RKO (cell line): ENCODE data around the gene HSD11B1.
A peak's percentile ranks its signal among the peaks of the same experiment; 100 is the strongest.
"Not testable (repeated sequence)": the region's sequence is repeated elsewhere in the genome, so short reads cannot be mapped to it uniquely, and the experiment has no call there.

Source experiments
- DNase-seq: peaks from one replicate; pipeline ENCODE4 v3.0.0-alpha.2; 2016; ENCODE audit warnings: low spot score

HSD11B1 gene

DNA sequence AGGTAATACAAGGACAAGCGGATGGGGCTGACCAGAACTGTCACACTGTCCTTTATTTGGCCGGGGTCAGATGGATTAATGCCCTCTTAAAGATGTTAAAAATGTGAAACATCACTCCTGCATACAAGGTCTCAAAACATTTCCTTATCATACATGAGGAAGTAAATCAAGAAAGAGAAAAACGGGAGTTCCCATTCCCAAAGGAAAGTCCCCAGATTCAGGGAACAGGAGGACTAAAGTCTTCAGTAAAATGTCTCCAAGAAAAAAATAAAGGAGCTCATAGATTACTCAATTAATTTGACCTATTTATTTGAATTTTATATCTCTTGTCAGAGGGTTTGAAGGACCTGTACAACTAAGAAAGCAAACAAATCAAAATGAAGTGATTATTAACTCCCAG lies 13.4 kb upstream of the HSD11B1 start:
- DNase-seq = no peak

DNA sequence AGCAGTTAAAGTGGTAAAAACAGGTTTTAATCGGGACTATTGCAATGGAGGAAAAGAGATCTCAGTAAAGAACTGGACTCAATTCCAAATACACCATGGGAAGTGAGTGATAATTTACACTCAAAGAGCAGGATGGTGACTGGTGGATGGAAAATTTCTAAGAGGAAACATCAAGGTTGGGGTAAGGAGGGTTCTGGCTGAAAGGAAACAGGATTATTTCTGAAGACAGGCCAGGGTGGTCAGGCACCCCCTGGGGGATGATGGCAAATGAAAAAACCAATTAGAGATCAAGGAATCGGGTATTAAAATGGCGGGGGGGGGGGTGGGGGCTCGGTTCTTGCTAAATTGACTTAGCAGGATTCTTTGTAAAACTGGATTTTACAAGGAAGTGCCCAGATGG lies 12.3 kb upstream of the HSD11B1 start:
- peak; percentile 30 for DNase-seq

DNA sequence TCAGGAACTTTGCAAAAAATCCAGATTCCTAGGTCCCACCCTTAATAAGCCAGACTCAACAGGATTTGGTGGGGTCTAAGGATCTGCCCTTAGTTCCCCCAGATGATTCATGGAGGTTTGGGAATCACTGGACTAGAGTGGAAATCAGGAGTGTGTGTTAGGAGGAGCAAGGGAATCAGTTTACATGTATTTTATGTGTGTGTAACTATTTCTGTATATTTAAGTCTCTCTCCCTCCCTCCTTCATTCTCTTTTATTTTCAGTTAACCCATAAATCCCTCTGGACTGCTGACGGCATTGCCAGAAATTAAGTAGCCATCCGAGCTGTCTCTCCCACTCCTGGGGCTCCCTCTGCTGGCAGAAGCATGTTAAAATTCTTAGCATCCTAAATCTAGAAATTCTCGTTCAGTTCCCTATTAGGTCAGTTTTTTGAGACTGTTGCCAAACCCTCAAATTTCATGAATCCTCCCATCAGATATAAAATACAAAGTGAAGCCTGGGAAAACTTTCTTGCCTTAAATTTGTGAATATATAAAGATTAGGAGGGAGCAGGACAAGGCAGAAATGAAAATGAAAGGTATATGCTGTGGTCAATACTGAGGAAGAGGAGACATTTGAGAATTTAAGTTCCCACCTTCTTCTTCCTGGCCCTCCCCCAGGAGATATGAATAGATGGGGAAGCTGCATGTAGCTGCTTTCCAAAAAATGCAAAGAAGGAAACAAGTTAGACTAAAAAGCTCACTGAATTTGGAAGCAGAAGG lies 11.7 kb upstream of the HSD11B1 start:
- DNase-seq = peak; percentile 88

DNA sequence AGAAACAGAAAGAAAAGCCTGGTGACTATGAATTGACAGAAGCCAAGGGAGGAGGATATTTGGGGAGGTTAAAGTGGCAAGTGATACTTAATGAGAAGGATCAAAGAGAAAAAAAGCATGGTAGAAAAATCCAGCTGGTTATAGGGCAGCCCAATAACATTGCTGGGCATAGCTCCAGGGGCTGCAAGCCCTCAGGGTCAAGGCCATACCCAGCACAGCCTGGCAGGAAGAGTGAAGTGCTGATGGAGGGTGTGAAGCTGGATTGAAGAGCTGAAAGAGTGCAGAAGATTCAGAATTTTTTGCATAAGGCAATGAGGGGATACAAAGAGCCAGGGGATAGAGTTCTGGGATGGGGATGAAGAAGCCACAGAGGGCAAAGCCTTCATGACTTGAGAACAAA lies 8.0 kb upstream of the HSD11B1 start:
- DNase-seq = no peak

DNA sequence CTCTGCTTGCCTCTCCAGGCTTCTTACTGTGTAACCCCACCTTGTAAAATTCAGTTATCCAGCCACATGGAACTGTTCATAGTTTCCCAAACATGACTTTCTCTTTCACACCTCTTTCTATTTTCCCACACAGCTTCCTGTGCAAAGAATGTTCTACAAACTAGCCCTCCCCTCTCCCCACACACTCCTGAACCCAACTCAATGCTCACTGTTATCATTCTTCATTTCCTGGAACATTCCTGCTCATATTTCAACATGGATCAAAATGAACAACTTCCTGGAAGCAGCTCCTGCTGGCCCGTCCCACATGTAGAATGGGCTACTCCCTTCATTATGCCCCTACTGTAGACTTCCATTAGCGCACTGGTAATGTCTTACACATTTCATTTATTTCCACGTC lies 7.5 kb upstream of the HSD11B1 start:
- DNase-seq = no peak

DNA sequence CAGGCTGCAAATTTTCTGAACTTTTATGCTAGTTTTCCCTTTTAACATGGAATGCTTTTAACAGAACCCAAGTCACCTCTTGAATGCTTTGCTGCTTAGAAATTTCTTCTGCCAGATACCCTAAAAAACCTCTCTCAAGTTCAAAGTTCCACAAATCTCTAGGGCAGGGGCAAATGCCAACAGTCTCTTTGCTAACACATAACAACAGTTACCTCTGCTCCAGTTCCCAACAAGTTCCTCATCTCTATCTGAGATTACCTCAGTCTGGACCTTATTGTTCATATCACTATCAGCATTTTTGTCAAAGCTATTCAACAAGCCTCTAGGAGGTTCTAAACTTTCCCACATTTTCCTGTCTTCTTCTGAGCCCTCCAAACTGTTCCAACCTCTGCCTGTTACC lies 4.0 kb upstream of the HSD11B1 start:
- not testable (repeated sequence) for DNase-seq

DNA sequence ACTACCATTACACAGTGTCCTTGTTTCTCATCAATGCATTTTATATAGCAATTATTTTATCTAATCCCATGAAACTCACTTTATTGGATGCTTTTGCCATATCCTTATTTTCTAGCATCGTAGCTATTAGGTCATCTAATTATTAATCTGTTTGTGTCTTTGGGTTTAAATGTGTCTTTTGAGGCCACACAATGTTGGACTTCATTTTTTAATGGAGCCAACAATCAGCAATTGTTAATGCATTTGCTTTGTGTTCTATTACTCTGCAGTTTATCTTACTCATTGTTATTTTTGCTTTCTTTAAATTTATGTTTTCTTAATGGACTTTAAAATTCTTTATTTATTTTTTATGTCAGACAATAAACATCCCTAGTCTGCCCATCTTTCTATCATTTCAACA lies 1.8 kb upstream of the HSD11B1 start:
- no peak for DNase-seq

DNA sequence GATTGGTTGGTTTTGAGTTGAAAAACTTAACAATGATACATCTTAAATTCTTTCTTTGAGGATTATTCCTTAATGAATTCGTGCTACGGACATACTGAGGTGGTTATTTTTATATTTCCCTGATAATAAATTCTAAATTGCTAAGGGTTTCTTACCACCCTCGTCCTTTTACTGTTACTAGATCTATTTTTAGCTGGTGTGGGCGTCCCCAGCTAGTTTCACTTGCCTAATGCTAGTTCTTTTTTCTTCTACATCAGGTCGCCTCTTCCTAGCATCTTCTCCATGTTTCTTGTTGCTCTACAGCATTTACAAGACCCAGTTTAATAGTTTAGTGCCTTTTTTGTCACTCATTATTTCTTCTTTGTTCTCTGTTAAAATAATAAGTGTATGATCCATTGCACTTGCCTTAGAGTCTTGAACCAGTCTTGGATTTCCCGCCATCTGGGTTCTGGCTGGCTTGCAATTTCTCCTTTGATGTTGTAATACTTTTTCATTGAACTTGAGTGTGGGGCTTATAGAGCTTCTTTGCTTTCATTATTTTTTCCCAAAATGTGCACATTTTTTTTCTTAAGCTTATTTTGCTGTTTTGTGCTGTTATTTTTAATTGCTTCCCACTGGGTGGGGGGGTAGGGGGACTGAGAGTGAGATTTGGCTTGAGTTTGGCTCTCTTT lies 677 bp upstream of the HSD11B1 start:
- DNase-seq = no peak

DNA sequence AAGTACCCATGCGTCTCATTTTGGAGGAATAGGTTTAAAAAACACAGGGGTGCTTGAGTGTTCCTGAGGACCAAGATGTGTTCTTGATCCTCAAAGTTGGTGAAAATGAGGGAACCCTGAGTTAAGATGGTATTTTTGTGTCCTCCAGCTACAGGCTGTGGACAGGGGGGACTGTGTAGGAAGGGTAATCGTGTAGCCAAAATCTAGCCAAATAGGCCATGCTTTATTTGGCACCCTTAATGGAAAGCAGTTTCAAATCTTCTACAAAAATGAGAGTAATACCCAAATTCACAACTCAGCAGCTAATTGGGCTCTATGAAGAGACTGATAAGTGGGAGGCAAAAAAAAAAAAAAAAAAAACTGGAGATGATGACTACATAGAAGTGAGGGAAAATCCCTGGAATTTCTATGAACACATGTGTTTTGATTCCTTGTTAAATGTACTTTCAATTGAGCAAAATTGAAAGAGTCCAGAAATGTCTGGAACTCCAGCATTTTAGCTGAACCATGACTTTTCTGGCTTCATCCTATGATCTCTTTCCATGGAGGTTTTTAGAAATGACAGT lies 470 bp downstream of the HSD11B1 start:
- DNase-seq = no peak

DNA sequence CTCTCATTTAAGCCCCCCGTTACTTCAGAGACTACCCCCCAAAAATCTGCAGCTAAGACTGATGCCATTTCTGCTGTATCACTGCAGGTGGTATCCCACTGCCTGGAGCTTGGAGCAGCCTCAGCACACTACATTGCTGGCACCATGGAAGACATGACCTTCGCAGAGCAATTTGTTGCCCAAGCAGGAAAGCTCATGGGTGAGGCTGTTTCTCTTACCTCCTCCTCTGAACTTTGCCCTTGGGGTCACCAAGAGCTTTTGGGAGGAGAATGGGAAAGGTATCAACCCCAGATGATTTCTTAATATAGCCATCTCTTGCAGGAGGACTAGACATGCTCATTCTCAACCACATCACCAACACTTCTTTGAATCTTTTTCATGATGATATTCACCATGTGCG lies 2.0 kb downstream of the HSD11B1 start:
- no peak for DNase-seq

DNA sequence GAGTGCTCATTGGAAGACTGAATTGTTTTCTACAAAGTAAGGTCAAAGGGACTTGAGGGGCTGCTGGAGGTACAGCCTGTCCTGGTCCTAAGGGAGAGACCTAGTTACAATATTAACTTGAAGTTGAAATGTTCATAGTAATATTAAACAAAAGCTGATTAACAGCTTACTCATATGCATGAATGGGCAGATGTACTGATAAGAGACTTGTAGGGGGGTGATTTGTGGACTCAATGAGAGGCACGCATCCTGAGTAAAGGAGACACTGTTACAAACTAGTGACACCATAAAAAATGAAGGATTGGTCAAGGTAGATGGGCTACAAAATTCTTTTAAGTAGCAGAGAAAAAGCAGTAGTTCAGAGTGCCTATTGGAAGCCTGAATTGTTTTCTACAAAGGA lies 2.7 kb downstream of the HSD11B1 start:
- no peak for DNase-seq

DNA sequence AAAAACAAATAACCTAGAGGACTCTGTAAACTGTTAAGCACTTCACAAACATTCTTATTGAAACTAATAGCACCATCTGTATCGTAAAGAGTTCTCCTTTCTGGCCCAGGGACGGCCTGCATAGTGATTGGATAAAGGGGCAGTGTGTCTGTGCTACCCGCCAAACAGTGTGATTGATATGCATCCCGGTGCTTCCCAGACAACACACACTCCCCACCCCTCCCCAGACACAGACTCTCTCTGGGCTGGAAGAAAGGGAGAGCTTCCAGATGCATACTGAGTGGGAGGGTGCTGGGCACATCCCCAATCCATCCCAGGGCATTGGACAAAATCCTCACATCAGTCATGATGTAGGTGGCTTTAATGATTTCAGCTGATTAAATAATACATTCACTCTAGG lies 3.7 kb downstream of the HSD11B1 start:
- no peak for DNase-seq

DNA sequence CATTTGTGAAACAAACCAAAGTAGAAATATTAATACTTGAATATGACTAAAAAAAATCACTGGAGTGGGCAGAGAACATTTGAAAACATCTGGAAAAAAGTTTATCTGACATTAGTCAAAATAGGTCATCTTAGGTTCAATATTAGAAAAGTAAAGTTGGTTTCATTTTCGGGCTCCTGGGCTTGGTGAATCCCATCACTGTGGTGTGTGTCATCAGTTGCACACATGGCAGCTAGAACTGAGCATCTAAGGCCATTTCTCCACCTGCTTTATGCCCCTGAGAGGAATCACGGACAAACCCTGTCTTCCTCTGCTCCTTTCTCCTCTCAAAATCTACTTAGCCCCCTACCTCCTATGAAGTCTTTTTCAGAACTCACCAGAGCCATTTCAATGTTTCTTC lies 5.4 kb downstream of the HSD11B1 start:
- DNase-seq = no peak

DNA sequence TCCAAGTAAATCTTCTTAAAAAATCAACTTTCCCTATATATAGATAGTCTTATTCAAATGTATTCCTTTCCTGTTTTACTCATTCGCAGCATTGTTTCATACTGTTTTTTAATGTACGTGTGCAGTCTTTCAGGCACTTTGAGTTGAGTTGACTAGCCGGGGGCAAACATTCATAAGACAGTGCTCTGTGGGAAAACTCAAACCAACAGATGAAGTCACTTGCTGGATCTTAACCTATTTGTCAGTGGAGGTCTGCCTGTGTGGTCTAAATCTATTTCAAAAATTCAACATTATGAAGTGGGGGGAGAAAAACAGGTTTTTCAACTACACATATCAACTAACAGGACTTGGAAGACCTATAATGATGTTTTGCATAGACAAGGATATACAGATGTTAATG lies 6.2 kb downstream of the HSD11B1 start:
- DNase-seq = no peak

DNA sequence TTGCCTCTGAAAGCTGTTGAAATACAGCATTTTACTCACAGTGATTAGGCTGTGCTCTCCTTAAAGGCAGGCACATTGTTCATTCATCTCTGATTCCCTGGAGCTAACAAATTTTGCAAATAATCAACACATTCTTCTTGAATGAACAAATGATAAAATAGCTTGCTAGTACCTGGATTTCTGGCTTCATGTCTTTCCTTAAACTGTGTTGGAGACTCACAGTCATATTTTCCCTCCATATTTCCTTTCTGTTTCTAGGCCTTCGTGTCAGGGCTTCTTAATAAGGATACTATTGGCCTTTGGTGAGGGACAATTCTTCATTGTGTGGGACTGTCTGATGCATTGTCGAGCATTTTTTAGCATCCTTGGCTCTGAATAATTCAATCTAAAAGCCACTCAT lies 9.7 kb downstream of the HSD11B1 start:
- DNase-seq = no peak

DNA sequence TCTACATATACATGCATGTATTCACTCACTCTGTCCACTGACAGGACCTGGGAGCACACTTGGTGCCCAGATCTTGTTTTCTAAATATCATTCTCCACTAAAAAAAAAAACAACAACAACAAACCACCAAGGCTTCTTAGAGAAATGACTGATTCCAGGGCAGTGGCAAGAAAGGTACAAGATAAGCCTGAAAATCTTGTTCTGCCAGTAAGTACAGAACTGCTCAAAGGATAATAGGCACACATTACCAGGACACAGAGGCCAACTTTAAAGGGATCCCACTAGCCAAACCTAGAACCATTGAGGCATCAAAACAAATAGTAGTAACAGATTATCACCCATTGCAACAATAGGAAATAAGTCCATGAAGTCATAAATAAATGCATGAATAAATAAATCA lies 10.7 kb downstream of the HSD11B1 start:
- no peak for DNase-seq

DNA sequence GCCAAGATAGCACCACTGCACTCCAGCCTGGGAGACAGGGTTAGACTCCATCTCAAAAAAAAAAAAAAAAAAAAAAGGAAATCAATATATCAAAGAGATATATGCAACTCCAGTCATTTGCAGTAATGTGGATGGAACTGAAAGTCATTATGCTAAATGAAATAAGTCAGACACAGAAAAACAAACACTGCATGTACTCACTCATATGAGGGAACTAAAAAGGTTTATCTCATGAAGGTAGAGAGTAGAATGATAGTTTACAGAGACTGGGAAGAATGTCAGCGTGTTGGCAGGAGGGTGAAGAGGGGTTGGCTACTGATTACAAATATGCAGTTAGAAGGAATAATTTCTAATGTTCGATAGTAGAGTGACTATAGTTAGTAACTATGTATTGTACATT lies 13.2 kb downstream of the HSD11B1 start:
- DNase-seq = no peak

DNA sequence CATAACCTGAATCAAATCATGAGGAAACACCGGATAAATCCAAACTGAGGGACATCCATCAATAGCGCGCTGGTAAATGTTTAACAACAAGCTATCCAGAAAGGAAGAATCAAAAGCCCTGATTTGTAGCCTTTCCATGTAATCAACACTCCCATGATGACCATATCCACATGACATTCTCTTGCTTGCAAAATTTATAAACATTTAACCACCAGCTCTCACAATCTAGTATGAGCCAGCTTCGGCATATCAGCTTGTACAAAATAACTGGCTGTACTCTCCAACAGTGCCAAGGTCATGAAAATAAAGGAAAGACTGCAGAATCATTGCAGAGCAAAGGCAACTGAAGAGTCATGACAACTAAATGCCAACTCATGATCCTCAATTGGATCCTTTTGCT lies 15.7 kb downstream of the HSD11B1 start:
- DNase-seq = no peak

DNA sequence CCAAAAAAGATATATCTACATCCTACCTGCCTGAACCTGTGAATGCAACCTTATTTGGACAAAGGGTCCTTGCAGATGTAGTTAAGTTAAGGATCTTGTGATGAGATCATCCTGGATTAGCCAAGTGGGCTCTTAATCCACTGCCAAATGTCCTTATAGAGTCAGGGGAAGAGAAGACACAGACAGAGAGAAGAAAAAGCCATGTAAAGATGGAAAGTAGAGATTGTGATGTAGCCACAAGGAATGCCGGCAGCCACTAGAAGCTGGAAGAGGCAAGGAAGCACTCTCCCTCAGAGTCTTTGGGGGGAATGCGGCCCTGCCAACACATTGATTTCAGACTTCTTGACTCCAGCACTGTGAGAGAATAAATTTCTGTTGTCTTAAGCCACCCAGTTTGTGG lies 16.2 kb downstream of the HSD11B1 start:
- no peak for DNase-seq

DNA sequence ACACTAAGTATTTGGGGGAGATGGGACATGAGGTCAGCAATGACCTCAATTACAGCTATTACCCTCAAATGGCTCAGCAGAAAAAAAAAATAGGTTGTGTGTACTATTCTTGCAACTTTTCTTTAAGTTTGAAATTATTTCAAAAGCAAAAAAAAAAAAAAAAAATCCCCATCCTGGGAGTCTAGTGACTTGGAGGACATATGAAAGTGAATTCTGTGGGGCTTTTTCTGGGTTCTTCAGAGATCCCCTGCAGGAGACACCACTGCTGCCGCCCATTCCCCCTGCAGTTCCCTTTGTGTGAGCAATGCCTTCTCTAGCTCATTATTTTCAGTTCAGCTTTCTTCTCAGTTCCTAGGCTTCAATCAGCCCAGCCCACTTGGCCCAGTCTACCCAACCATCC lies 16.7 kb downstream of the HSD11B1 start:
- DNase-seq = no peak

DNA sequence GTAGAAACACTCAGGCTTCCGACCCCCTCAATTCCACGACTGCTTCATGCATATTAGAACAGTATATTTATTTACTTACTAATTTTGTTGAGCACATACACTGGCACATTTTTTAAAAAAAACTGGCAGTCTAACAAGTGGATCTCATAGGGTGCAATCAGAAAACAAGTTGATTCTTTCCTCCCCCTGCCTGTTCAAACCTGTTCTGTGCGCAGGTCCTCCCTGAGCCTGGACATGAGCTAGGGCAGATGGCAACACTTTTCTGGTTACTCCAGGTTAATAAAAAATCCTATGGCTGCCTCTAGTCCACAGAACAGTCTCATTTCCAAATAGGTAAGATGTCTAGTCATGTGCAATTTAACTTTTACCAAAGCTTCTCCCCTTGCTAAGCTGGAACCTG lies 18.6 kb downstream of the HSD11B1 start:
- DNase-seq = no peak

DNA sequence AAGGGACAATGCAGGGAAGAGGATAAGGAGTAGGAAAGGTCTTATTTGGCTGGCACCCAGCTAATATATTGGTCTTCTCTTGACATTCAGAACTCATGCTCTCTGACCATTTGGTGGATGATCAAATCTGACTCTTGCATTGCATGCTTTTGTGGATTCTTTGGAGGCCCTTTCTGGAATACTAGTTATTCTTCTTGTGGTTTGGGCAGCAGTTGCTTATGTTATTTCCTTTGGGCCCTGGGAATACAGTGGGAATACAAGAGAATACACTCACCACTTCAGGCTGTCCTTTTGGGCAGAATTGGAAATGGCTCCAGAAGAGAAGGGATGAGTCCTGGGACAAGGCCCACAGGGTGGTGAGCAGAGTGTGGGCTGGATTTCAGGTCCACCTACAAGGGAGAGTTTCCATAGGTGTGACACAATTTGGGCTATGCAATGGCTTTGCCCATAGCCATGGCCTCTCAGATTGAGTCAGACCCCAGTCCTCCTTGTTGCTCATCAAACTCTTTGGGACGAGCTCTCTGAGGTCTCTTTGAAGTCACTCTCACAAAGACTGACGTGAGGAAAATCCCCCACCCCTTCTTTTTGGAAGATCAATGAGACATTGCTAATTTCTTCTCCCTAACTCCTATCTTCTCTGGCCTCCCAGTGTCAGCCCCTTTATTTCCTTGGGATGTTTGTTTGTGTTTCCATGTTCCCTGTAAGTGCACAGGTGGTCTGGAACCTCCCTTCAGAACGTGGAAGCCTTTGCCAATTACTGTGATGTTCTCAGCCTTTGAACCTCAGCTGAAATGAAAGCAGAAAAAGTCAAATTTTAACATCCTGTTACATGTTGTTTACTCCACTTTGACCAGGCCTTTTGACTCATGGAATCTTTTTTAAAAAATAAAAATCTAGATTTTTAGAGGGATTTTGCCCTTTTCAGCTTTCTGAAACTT lies 19.4 kb downstream of the HSD11B1 start:
- DNase-seq = no peak

DNA sequence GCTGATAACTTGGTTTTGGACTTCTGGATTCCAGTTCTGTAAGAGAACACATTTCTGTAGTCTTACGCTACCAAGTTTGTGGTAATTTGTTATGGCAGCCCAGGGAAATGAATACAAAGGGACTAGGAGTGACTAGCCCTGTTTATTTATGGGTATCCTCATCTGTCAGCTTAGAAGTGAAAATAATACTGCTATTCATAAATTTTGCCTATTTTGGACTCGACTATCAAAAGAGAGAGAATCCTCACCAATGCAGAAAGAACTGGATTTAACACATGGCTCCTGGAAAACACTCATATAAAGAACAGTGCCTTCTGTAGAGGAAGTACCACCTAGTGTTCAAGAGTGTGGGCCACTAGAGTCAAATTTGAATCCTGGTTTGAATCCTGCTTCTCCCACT lies 22.6 kb downstream of the HSD11B1 start:
- no peak for DNase-seq
